ENCODE data around the gene KLF16. TPM values are rescaled to one million over a fixed set of nuclear protein-coding genes. Genes with fewer than 3 reads are reported as not detected.

Gene KLF16
- total RNA-seq, 1 donor from 2014 or later: 26.3 TPM

GRCh38 chr19:1830978-1831377 lies 32.4 kb downstream of the KLF16 start:
- Mint-ChIP-seq H3K36me3 (ENCODE audit: unreplicated experiment) (peaks cover 1% of the 10 kb centered on the region), H3K4me3 (ENCODE audit: unreplicated experiment) (no peak overlapping the region), H3K4me1 (ENCODE audit: unreplicated experiment) (peaks cover 3% of the 10 kb centered on the region), H3K9me3 (ENCODE audit: unreplicated experiment) (no peaks in the 10 kb centered on the region), H3K27ac (ENCODE audit: unreplicated experiment) (no peak overlapping the region), H3K27me3 (ENCODE audit: unreplicated experiment) (no peaks in the 10 kb centered on the region)
- no peak for TF ChIP-seq CTCF (IDR thresholded peaks at IDR 0.05)
- no peak for DNase-seq (ENCODE audit: extremely low spot score, unreplicated experiment)

- no peak for TF ChIP-seq CTCF (IDR thresholded peaks at IDR 0.05)
- H3K4me3 Mint-ChIP-seq (ENCODE audit: unreplicated experiment): no peak overlapping the region
- H3K27me3 Mint-ChIP-seq (ENCODE audit: unreplicated experiment): no peaks in the 10 kb centered on the region
- no peak for DNase-seq (ENCODE audit: extremely low spot score, unreplicated experiment)
- H3K36me3 Mint-ChIP-seq (ENCODE audit: unreplicated experiment): peaks cover 4% of the 10 kb centered on the region
- no peak overlapping the region for H3K27ac Mint-ChIP-seq (ENCODE audit: unreplicated experiment)
- no peaks in the 10 kb centered on the region for H3K9me3 Mint-ChIP-seq (ENCODE audit: unreplicated experiment)
- H3K4me1 Mint-ChIP-seq (ENCODE audit: unreplicated experiment): peaks cover 5% of the 10 kb centered on the region
Observed at GRCh38 chr19:1830568-1830967, 32.8 kb downstream of the KLF16 start.

- no peak overlapping the region for H3K4me3 Mint-ChIP-seq (ENCODE audit: unreplicated experiment)
- peaks cover 5% of the 10 kb centered on the region for H3K4me1 Mint-ChIP-seq (ENCODE audit: unreplicated experiment)
- no peaks in the 10 kb centered on the region for H3K27me3 Mint-ChIP-seq (ENCODE audit: unreplicated experiment)
- no peaks in the 10 kb centered on the region for H3K9me3 Mint-ChIP-seq (ENCODE audit: unreplicated experiment)
- no peak for DNase-seq (ENCODE audit: extremely low spot score, unreplicated experiment)
- peaks cover 4% of the 10 kb centered on the region for H3K36me3 Mint-ChIP-seq (ENCODE audit: unreplicated experiment)
- no peak for TF ChIP-seq CTCF (IDR thresholded peaks at IDR 0.05)
- no peak overlapping the region for H3K27ac Mint-ChIP-seq (ENCODE audit: unreplicated experiment)
Observed at GRCh38 chr19:1829958-1830357, 33.4 kb downstream of the KLF16 start.

GRCh38 chr19:1828279-1829238 lies 34.8 kb downstream of the KLF16 start:
- Mint-ChIP-seq H3K4me3 (ENCODE audit: unreplicated experiment) (no peak overlapping the region), H3K27me3 (ENCODE audit: unreplicated experiment) (no peaks in the 10 kb centered on the region), H3K9me3 (ENCODE audit: unreplicated experiment) (no peaks in the 10 kb centered on the region), H3K4me1 (ENCODE audit: unreplicated experiment) (peaks cover 5% of the 10 kb centered on the region), H3K27ac (ENCODE audit: unreplicated experiment) (no peak overlapping the region), H3K36me3 (ENCODE audit: unreplicated experiment) (peaks cover 7% of the 10 kb centered on the region)
- no peak for TF ChIP-seq CTCF (IDR thresholded peaks at IDR 0.05)
- DNase-seq (ENCODE audit: extremely low spot score, unreplicated experiment): no peak

GRCh38 chr19:1827566-1828278 lies 35.7 kb downstream of the KLF16 start:
- DNase-seq (ENCODE audit: extremely low spot score, unreplicated experiment): no peak
- TF ChIP-seq CTCF (IDR thresholded peaks at IDR 0.05): no peak
- no peak overlapping the region for H3K4me3 Mint-ChIP-seq (ENCODE audit: unreplicated experiment)
- peaks cover 5% of the 10 kb centered on the region for H3K4me1 Mint-ChIP-seq (ENCODE audit: unreplicated experiment)
- H3K36me3 Mint-ChIP-seq (ENCODE audit: unreplicated experiment): peaks cover 9% of the 10 kb centered on the region
- H3K27ac Mint-ChIP-seq (ENCODE audit: unreplicated experiment): no peak overlapping the region
- no peaks in the 10 kb centered on the region for H3K27me3 Mint-ChIP-seq (ENCODE audit: unreplicated experiment)
- no peaks in the 10 kb centered on the region for H3K9me3 Mint-ChIP-seq (ENCODE audit: unreplicated experiment)
